Measurements from ENCODE around the gene TREM1. TPM values are rescaled to one million over a fixed set of nuclear protein-coding genes. Genes with fewer than 3 reads are reported as not detected.

The TREM1 gene
- total RNA-seq, 4 donors from 2014 or later, result 1.1 to 3.3 (median 2.1) TPM

DNA sequence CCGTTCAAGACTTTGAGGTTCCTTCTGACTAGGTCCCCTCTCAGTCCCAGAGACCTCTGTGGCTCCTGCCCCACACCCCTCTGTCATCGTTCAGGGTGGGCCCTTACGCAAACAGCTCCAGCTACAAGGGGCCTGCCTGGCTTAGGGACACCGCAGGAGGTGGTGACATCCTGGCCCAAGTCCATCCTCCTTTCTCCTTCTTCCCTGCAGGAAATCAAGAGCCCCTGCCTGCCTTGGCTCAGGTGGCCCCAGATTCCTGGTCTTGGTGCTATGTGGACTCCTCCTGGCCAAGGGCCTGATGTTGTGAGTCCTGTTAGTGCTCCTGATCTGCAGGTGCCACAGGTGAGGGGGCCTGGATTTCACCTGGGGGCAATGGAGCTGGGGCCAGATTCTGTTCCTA is 50.2 kb downstream of the TREM1 start:
- H3K36me3 ChIP-seq, result no peaks in the 10 kb centered on the region
- H3K4me1 ChIP-seq, result peaks cover 0 to 4% (median 0%) of the 10 kb centered on the region in 4 donors
- no peak for TF ChIP-seq EP300 (IDR thresholded peaks at IDR 0.05)
- TF ChIP-seq POLR2A (IDR thresholded peaks at IDR 0.05), result no peak
- no peak for TF ChIP-seq CTCF (IDR thresholded peaks at IDR 0.05)
- no peak overlapping the region for H3K27ac ChIP-seq
- WGBS, 2 donors, result 87% methylated on average over 4 of the region's 4 CpGs
- H3K4me3 ChIP-seq, result no peak overlapping the region
- no peaks in the 10 kb centered on the region for H3K9me3 ChIP-seq
- DNase-seq (ENCODE audit: low spot score in 2 of 2), result no peak
- H3K27me3 ChIP-seq, result peaks cover 2 to 32% of the 10 kb centered on the region in 2 donors

- H3K9me3 ChIP-seq, result no peaks in the 10 kb centered on the region
- no peaks in the 10 kb centered on the region for H3K4me1 ChIP-seq
- peaks cover 0 to 3% of the 10 kb centered on the region in 2 donors for H3K27me3 ChIP-seq
- H3K27ac ChIP-seq, result no peak overlapping the region
- H3K4me3 ChIP-seq, result no peak overlapping the region
- no peaks in the 10 kb centered on the region for H3K36me3 ChIP-seq
- 85 to 87% methylated on average over 6 of the region's 6 CpGs for WGBS, 2 donors
- TF ChIP-seq EP300 (IDR thresholded peaks at IDR 0.05), result no peak
- no peak for TF ChIP-seq POLR2A (IDR thresholded peaks at IDR 0.05)
- TF ChIP-seq CTCF (IDR thresholded peaks at IDR 0.05), result no peak
- no peak for DNase-seq (ENCODE audit: low spot score in 2 of 2)
These were observed 53.8 kb downstream of the TREM1 start for GRCh38 chr6:41232667-41233066.

- 51 to 59% methylated on average over 5 of the region's 5 CpGs for WGBS, 2 donors
These were observed 55.2 kb downstream of the TREM1 start for GRCh38 chr6:41231246-41231645.

GRCh38 chr6:41229721-41230120 is 56.8 kb downstream of the TREM1 start:
- no peak for DNase-seq (ENCODE audit: low spot score in 2 of 2)
- Histone ChIP-seq H3K36me3 (no peaks in the 10 kb centered on the region), H3K27me3 (no peaks in the 10 kb centered on the region), H3K4me1 (no peaks in the 10 kb centered on the region), H3K4me3 (no peak overlapping the region), H3K9me3 (no peaks in the 10 kb centered on the region), H3K27ac (no peak overlapping the region)
- TF ChIP-seq EP300 (IDR thresholded peaks at IDR 0.05) (no peak), CTCF (IDR thresholded peaks at IDR 0.05) (no peak), POLR2A (IDR thresholded peaks at IDR 0.05) (no peak)
- 85 to 100% methylated on average over 4 of the region's 4 CpGs for WGBS, 2 donors

More at GRCh38 chr6:41231246-41231645, 55.2 kb downstream of the TREM1 start:
- Histone ChIP-seq H3K4me3 (no peak overlapping the region), H3K27me3 (no peaks in the 10 kb centered on the region), H3K36me3 (no peaks in the 10 kb centered on the region), H3K4me1 (no peaks in the 10 kb centered on the region), H3K27ac (no peak overlapping the region), H3K9me3 (no peaks in the 10 kb centered on the region)
- TF ChIP-seq CTCF (IDR thresholded peaks at IDR 0.05) (no peak), POLR2A (IDR thresholded peaks at IDR 0.05) (no peak), EP300 (IDR thresholded peaks at IDR 0.05) (no peak)
- no peak for DNase-seq (ENCODE audit: low spot score in 2 of 2)

GRCh38 chr6:41228616-41229015 is 57.9 kb downstream of the TREM1 start:
- Histone ChIP-seq H3K4me1 (no peaks in the 10 kb centered on the region), H3K4me3 (no peak overlapping the region), H3K9me3 (no peaks in the 10 kb centered on the region), H3K27ac (no peak overlapping the region), H3K36me3 (no peaks in the 10 kb centered on the region), H3K27me3 (no peaks in the 10 kb centered on the region)
- no peak for DNase-seq (ENCODE audit: low spot score in 2 of 2)
- TF ChIP-seq POLR2A (IDR thresholded peaks at IDR 0.05) (no peak), EP300 (IDR thresholded peaks at IDR 0.05) (no peak), CTCF (IDR thresholded peaks at IDR 0.05) (no peak)
- 47 to 52% methylated on average over 5 of the region's 5 CpGs for WGBS, 2 donors
